Heart left ventricle (tissue), 13 donors: ENCODE measurements around the gene SLFN12L.

Source experiments
- POLR2A ChIP-seq, 2 donors: fragments of 450-650 bp; IDR thresholded peaks; one replicate each; pipeline ENCODE4 v1.6.1; 2017; ENCODE audit warnings: antibody characterized with exemption in 2 of 2, mild to moderate bottlenecking in 2 of 2, moderate library complexity in 2 of 2
- TF ChIP-seq, protein P1 (sequence below), 12 donors: fragments of 200-600 bp; sonication (generic) in 4 of 12; IDR thresholded peaks; one replicate each; pipeline versions ENCODE4 v1.5.0 to v1.8.0; 2018 to 2022; ENCODE audit warnings: antibody characterized with exemption in 12 of 12, mild to moderate bottlenecking in 5 of 12
- donor health status: ischemic (EF 13 %, LVEDD 7.1; RV severe dilation, severe dysfunction).
- donor health status: DM: no; HTN: yes; CAD: no.
- donor health status: DM: no; HTN: no; CAD: no.
- donor health status: ischemic (EF 25% LVEDD 6.9; RV normal size, moderate dysfunction).
- donor health status: ischemic (EF 25% LVEDD 5.7; RV mildly dilated, moderate dysfunction).
- donor health status: ischemic (EF 35%, LVEDD 5.7; RV mildly dilated, moderate dysfunction).
- donor health status: nonischemic (EF 11% LVEDD 7.7; RV severe dilation, severe dysfunction).
- donor health status: DM: yes; HTN: yes; CAD: no.
- donor health status: PGD.
- donor health status: ischemic (EF 29% LVEDD 5.4; RV normal size, mild dysfunction).
- donor health status: nonischemic (EF 23%, LVEDD 6.1; RV moderate dilation, normal function).

DNA sequence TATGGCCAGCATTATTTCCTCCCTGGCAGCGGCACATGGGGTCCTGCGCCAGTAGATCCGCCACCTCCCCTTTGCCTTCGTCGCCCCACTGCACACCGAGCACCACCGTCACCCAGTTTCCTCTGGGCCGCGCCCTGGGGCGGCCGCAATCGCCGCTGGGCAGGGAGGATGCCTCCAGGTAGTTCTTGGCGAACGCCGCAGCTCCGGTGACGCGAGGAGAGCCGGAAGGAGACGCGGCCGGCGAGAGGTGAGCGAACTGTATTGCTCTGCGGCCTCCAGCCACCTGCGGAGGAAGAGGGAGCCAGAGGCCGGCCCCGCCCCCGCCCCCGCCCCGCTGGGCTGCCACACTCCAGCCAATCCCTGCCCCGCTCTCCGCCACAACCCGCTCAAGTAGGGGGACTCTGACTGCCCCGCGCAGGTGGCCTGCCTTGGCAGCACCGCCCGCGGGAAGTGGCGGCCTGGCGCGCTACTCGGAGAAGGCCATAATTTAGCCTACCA lies 77.1 kb downstream of the SLFN12L start:
- TF ChIP-seq, protein P1, sequence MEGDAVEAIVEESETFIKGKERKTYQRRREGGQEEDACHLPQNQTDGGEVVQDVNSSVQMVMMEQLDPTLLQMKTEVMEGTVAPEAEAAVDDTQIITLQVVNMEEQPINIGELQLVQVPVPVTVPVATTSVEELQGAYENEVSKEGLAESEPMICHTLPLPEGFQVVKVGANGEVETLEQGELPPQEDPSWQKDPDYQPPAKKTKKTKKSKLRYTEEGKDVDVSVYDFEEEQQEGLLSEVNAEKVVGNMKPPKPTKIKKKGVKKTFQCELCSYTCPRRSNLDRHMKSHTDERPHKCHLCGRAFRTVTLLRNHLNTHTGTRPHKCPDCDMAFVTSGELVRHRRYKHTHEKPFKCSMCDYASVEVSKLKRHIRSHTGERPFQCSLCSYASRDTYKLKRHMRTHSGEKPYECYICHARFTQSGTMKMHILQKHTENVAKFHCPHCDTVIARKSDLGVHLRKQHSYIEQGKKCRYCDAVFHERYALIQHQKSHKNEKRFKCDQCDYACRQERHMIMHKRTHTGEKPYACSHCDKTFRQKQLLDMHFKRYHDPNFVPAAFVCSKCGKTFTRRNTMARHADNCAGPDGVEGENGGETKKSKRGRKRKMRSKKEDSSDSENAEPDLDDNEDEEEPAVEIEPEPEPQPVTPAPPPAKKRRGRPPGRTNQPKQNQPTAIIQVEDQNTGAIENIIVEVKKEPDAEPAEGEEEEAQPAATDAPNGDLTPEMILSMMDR (IDR thresholded peaks at IDR 0.05): no peak
- no peak for TF ChIP-seq POLR2A (IDR thresholded peaks at IDR 0.05)
